ENCODE results near the gene TAAR9. TPM values are rescaled to one million over a fixed set of nuclear protein-coding genes. Genes with fewer than 3 reads are reported as not detected.

Gene TAAR9
- total and polyA plus RNA-seq, 2 experiments from 2014 or later: not detected

DNA sequence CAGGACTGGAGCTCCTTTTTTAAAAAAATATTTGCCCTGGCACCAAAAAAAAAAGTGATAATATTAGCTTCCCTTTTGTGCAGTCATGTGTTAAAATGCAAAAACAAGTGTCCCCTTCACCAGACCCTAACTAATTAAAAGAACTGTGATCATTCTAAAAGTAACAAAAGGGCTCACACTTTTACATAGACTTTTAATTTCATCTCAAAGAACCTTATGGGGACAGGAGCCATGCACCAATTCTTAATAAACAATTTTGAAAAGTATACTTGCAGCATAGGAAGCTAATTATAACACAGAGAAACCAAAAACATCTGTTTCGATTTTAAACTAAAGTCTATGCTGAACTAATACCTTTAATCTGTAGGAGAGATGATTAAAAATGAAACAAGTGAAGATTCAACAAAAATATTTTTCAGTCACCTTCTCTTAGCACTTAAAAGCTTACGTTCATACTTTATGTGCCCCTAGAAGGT is 42.4 kb upstream of the TAAR9 start:
- Mint-ChIP-seq H3K4me3 (no peak overlapping the region), H3K9me3 (no peaks in the 10 kb centered on the region), H3K36me3 (ENCODE audit: low read depth) (peaks cover 15% of the 10 kb centered on the region; the same call in 2 of the 3 replicates), H3K4me1 (no peaks in the 10 kb centered on the region), H3K27me3 (ENCODE audit: insufficient read depth, low read depth, poor library complexity) (no peaks in the 10 kb centered on the region), H3K27ac (no peak overlapping the region)
- peaks cover 24% of the 10 kb centered on the region for H3K79me2 ChIP-seq (replicated peaks; ENCODE audit: insufficient read depth)
- H2AFZ ChIP-seq: no peak overlapping the region
- TF ChIP-seq ZNF462 (CRISPR knock-in tag; IDR thresholded peaks at IDR 0.05): no peak
- TF ChIP-seq, protein P1, sequence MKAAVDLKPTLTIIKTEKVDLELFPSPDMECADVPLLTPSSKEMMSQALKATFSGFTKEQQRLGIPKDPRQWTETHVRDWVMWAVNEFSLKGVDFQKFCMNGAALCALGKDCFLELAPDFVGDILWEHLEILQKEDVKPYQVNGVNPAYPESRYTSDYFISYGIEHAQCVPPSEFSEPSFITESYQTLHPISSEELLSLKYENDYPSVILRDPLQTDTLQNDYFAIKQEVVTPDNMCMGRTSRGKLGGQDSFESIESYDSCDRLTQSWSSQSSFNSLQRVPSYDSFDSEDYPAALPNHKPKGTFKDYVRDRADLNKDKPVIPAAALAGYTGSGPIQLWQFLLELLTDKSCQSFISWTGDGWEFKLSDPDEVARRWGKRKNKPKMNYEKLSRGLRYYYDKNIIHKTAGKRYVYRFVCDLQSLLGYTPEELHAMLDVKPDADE (IDR thresholded peaks at IDR 0.05): no peak
- TF ChIP-seq, protein P2, sequence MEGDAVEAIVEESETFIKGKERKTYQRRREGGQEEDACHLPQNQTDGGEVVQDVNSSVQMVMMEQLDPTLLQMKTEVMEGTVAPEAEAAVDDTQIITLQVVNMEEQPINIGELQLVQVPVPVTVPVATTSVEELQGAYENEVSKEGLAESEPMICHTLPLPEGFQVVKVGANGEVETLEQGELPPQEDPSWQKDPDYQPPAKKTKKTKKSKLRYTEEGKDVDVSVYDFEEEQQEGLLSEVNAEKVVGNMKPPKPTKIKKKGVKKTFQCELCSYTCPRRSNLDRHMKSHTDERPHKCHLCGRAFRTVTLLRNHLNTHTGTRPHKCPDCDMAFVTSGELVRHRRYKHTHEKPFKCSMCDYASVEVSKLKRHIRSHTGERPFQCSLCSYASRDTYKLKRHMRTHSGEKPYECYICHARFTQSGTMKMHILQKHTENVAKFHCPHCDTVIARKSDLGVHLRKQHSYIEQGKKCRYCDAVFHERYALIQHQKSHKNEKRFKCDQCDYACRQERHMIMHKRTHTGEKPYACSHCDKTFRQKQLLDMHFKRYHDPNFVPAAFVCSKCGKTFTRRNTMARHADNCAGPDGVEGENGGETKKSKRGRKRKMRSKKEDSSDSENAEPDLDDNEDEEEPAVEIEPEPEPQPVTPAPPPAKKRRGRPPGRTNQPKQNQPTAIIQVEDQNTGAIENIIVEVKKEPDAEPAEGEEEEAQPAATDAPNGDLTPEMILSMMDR (conservative IDR thresholded peaks at IDR 0.05; ENCODE audit: low read depth in 2 of 2): no peak
- TF ChIP-seq REST (IDR thresholded peaks at IDR 0.05; ENCODE audit: unreplicated experiment): no peak
- no peak for TF ChIP-seq CREB1 (CRISPR knock-in tag; IDR thresholded peaks at IDR 0.05; ENCODE audit: low read depth)
- no peak for TF ChIP-seq EZH2 (IDR thresholded peaks at IDR 0.05; ENCODE audit: low read depth, unreplicated experiment)
- TF ChIP-seq JUNB (IDR thresholded peaks at IDR 0.05; ENCODE audit: unreplicated experiment): no peak
- TF ChIP-seq POLR2AphosphoS5 (IDR thresholded peaks at IDR 0.05; ENCODE audit: low read depth): no peak
- no peak for TF ChIP-seq ZNF331 (CRISPR knock-in tag; IDR thresholded peaks at IDR 0.05; ENCODE audit: low read depth)
- no peak for TF ChIP-seq STAT1 (IDR thresholded peaks at IDR 0.05; ENCODE audit: unreplicated experiment)
- TF ChIP-seq EZH2phosphoT487 (IDR thresholded peaks at IDR 0.05; ENCODE audit: unreplicated experiment): no peak
- TF ChIP-seq ZNF114 (CRISPR knock-in tag; IDR thresholded peaks at IDR 0.05): no peak
- TF ChIP-seq NANOG (IDR thresholded peaks at IDR 0.05; ENCODE audit: borderline replicate concordance): no peak
- H3F3A ChIP-seq (replicated peaks; ENCODE audit: low read depth): no peaks in the 10 kb centered on the region
- H3K36me3 ChIP-seq (ENCODE audit: insufficient read depth): no peaks in the 10 kb centered on the region; the same call in 1 of the 2 replicates
- H3K4me2 ChIP-seq: no peak overlapping the region
- H4K20me1 ChIP-seq (replicated peaks; ENCODE audit: insufficient read depth): 0 out of 2 replicates have a peak, but pooled peaks cover 8% of the 10 kb centered on the region
- H3K4me3 ChIP-seq: no peak overlapping the region
- no peaks in the 10 kb centered on the region for H3K27me3 ChIP-seq (ENCODE audit: insufficient read depth)
- peaks cover 6% of the 10 kb centered on the region; the same call in 1 of the 2 replicates for H3K4me1 ChIP-seq (ENCODE audit: insufficient read depth)
- ATAC-seq: no peak
- no peaks in the 10 kb centered on the region for H3K9me2 ChIP-seq (ENCODE audit: insufficient read depth)
- no peak for DNase-seq (ENCODE audit: low spot score)
- no peak overlapping the region for H3K27ac ChIP-seq (ENCODE audit: low read depth)

Measured in GM23338 (cell line).